GM23338 (cell line): ENCODE measurements around the gene ZNF879. TPM values are rescaled to one million over a fixed set of nuclear protein-coding genes. Genes with fewer than 3 reads are reported as not detected.

ENCODE experiments used
- ATAC-seq: fragments of 200-7000 bp; cut with Tn5 transposase; 3 replicates; pipeline ENCODE4 v1.9.1; 2020
- DNase-seq: peaks from one replicate; pipeline ENCODE4 v3.0.0-alpha.2; 2015; ENCODE audit warnings: low spot score
- H2AFZ ChIP-seq: fragments of 200-600 bp; sonication (generic); 2 replicates; pipeline ENCODE4 v1.8.0; 2016; ENCODE audit warnings: antibody characterized with exemption, mild to moderate bottlenecking, moderate library complexity
- H3F3A ChIP-seq: fragments of 200-600 bp; sonication (generic); replicated peaks from 2 replicates; pipeline ENCODE4 v1.8.0; 2017; ENCODE audit warnings: antibody characterized with exemption, mixed run types, low read depth
- H3K27ac ChIP-seq: fragments of 200-600 bp; sonication (generic); 2 replicates; pipeline ENCODE4 v1.6.1; 2016; ENCODE audit warnings: low read depth
- H3K27me3 ChIP-seq: fragments of 200-600 bp; sonication (generic); 2 replicates; pipeline ENCODE4 v1.8.0; 2016; ENCODE audit warnings: mild to moderate bottlenecking, mixed run types, moderate library complexity; ENCODE audit not compliant: insufficient read depth
- H3K36me3 ChIP-seq: fragments of 200-600 bp; sonication (generic); 2 replicates; pipeline ENCODE4 v1.8.0; 2016; ENCODE audit warnings: mild to moderate bottlenecking; ENCODE audit not compliant: insufficient read depth
- H3K4me1 ChIP-seq: fragments of 200-600 bp; sonication (generic); 2 replicates; pipeline ENCODE4 v1.8.0; 2016; ENCODE audit warnings: mild to moderate bottlenecking, moderate library complexity; ENCODE audit not compliant: insufficient read depth
- H3K4me2 ChIP-seq: fragments of 200-600 bp; sonication (generic); 2 replicates; pipeline ENCODE4 v1.7.1; 2017; ENCODE audit warnings: mixed run types
- H3K4me3 ChIP-seq: fragments of 200-600 bp; sonication (generic); 2 replicates; pipeline ENCODE4 v1.6.1; 2016; ENCODE audit warnings: mixed run types
- H3K79me2 ChIP-seq: fragments of 200-600 bp; sonication (generic); replicated peaks from 2 replicates; pipeline ENCODE4 v1.8.0; 2017; ENCODE audit warnings: mild to moderate bottlenecking; ENCODE audit not compliant: insufficient read depth
- H3K9me2 ChIP-seq: fragments of 200-600 bp; sonication (generic); 2 replicates; pipeline ENCODE4 v1.8.0; 2017; ENCODE audit not compliant: insufficient read depth
- H4K20me1 ChIP-seq: fragments of 200-600 bp; sonication (generic); replicated peaks from 2 replicates; pipeline ENCODE4 v1.8.0; 2017; ENCODE audit warnings: mild to moderate bottlenecking; ENCODE audit not compliant: insufficient read depth
- H3K27ac Mint-ChIP-seq: 2 replicates; pipeline ENCODE4 v1.8.0; 2020; ENCODE audit warnings: inconsistent platforms, mild to moderate bottlenecking, moderate library complexity, mixed read lengths
- H3K27me3 Mint-ChIP-seq: 3 replicates; pipeline ENCODE4 v1.8.0; 2022; ENCODE audit warnings: low read depth, mild to moderate bottlenecking, moderate library complexity, mixed read lengths, inconsistent platforms; ENCODE audit not compliant: insufficient read depth, poor library complexity
- H3K36me3 Mint-ChIP-seq: 3 replicates; pipeline ENCODE4 v1.8.0; 2021; ENCODE audit warnings: low read depth, mild to moderate bottlenecking, inconsistent platforms, moderate library complexity, mixed read lengths
- H3K4me1 Mint-ChIP-seq: 3 replicates; pipeline ENCODE4 v1.8.0; 2020; ENCODE audit warnings: mild to moderate bottlenecking, inconsistent platforms, mixed read lengths
- H3K4me3 Mint-ChIP-seq: 3 replicates; pipeline ENCODE4 v1.8.0; 2021; ENCODE audit warnings: moderate library complexity, mild to moderate bottlenecking, inconsistent platforms, mixed read lengths
- H3K9me3 Mint-ChIP-seq: 3 replicates; pipeline ENCODE4 v1.8.0; 2020; ENCODE audit warnings: moderate library complexity, mild to moderate bottlenecking, inconsistent platforms, mixed read lengths
- CREB1 ChIP-seq: fragments of 250-450 bp; sonication (Bioruptor Pico); IDR thresholded peaks from 2 replicates; pipeline ENCODE4 v1.5.0; 2020; ENCODE audit warnings: low read depth, mild to moderate bottlenecking, moderate library complexity
- JUNB ChIP-seq: IDR thresholded peaks from one replicate; pipeline ENCODE4 v1.6.1; 2016; ENCODE audit warnings: antibody characterized with exemption; ENCODE audit not compliant: unreplicated experiment
- NANOG ChIP-seq: IDR thresholded peaks from 2 replicates; pipeline ENCODE4 v1.6.1; 2016; ENCODE audit warnings: antibody characterized with exemption, borderline replicate concordance
- POLR2AphosphoS5 ChIP-seq: IDR thresholded peaks from 2 replicates; pipeline ENCODE4 v1.6.1; 2016; ENCODE audit warnings: antibody characterized with exemption, low read depth
- STAT1 ChIP-seq: IDR thresholded peaks from one replicate; pipeline ENCODE4 v1.6.1; 2016; ENCODE audit warnings: antibody characterized with exemption; ENCODE audit not compliant: unreplicated experiment
- ZNF114 ChIP-seq: fragments of 250-450 bp; sonication (Bioruptor Pico); IDR thresholded peaks from 2 replicates; pipeline ENCODE4 v1.5.0; 2020; ENCODE audit warnings: mild to moderate bottlenecking, moderate library complexity
- ZNF331 ChIP-seq: fragments of 250-450 bp; sonication (Bioruptor Pico); IDR thresholded peaks from 2 replicates; pipeline ENCODE4 v1.5.0; 2020; ENCODE audit warnings: low read depth, mild to moderate bottlenecking, moderate library complexity
- polyA plus RNA-seq: library from polyadenylated mRNA; unstranded; fragments of >200 nt; fragmentation: Nextera tagmentation; extraction: Ambion mirVana; gene quantifications from 2 replicates; pipeline ENCODE4 v1.2.1, GENCODE V29; 2016
- total RNA-seq: library from RNA; depleted of rRNA; stranded (reverse); fragments of >200 nt; shearing (Covaris generic); gene quantifications from 2 replicates; pipeline ENCODE4 v1.2.3, GENCODE V29; 2014
- TF ChIP-seq, protein P1 (sequence below), 2 experiments: fragments of 200-600 bp in 1 of 2; sonication (generic) in 1 of 2; conservative IDR thresholded peaks; 2 replicates each; pipeline versions ENCODE4 v1.5.1 to v1.6.1; 2016 to 2017; ENCODE audit warnings: antibody characterized with exemption in 2 of 2, low read depth in 2 of 2, mild to moderate bottlenecking in 2 of 2, moderate library complexity in 1 of 2
- TF ChIP-seq, protein P2 (sequence below): IDR thresholded peaks from one replicate; pipeline ENCODE4 v1.6.1; 2018; ENCODE audit warnings: antibody characterized with exemption; ENCODE audit not compliant: unreplicated experiment
- TF ChIP-seq, protein P3 (sequence below): fragments of 250-450 bp; sonication (Bioruptor Pico); IDR thresholded peaks from 2 replicates; pipeline ENCODE4 v1.5.0; 2020; ENCODE audit warnings: mild to moderate bottlenecking, moderate library complexity

Gene ZNF879
- total and polyA plus RNA-seq, 2 experiments from 2014 or later = 3.5 to 3.9 TPM

DNA sequence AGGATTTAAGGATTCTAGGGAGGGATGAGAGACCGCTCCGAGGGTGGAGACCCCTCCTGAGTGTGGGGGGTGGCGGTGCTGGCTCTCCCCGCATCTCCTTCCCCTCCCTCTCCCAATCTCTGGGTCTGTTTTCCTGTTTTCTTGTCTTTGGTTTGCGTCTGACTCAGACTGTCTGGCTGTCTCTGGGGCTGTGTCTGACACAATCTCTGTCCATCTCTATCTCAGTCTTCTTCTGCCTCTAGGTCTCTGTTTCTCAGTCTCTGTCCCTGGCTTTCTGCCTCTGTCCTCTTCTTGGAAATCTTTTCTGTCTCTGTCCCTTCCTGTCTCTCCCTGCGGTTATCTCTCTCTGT is 28.3 kb upstream of the ZNF879 start:
- H3K9me3 Mint-ChIP-seq = peaks cover 47% of the 10 kb centered on the region
- Histone ChIP-seq H3K4me2 (peak overlapping the region; percentile 80), H3K79me2 (no peaks in the 10 kb centered on the region), H3K4me3 (peak overlapping the region; percentile 59), H3K9me2 (no peaks in the 10 kb centered on the region), H3K4me1 (peaks cover 8% of the 10 kb centered on the region), H3K27ac (no peak overlapping the region), H3F3A (0 out of 2 replicates have a peak, but pooled peaks cover 3% of the 10 kb centered on the region), H2AFZ (peak overlapping the region; percentile 88), H4K20me1 (no peaks in the 10 kb centered on the region), H3K36me3 (no peaks in the 10 kb centered on the region), H3K27me3 (peaks cover 42% of the 10 kb centered on the region)
- no peak for TF ChIP-seq JUNB
- no peak for TF ChIP-seq CREB1 (CRISPR knock-in tag)
- TF ChIP-seq, protein P1, sequence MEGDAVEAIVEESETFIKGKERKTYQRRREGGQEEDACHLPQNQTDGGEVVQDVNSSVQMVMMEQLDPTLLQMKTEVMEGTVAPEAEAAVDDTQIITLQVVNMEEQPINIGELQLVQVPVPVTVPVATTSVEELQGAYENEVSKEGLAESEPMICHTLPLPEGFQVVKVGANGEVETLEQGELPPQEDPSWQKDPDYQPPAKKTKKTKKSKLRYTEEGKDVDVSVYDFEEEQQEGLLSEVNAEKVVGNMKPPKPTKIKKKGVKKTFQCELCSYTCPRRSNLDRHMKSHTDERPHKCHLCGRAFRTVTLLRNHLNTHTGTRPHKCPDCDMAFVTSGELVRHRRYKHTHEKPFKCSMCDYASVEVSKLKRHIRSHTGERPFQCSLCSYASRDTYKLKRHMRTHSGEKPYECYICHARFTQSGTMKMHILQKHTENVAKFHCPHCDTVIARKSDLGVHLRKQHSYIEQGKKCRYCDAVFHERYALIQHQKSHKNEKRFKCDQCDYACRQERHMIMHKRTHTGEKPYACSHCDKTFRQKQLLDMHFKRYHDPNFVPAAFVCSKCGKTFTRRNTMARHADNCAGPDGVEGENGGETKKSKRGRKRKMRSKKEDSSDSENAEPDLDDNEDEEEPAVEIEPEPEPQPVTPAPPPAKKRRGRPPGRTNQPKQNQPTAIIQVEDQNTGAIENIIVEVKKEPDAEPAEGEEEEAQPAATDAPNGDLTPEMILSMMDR (conservative IDR thresholded peaks at IDR 0.05; ENCODE audit: low read depth in 2 of 2) = no peak
- TF ChIP-seq ZNF114 (CRISPR knock-in tag) = no peak
- no peak for TF ChIP-seq ZNF331
- TF ChIP-seq STAT1 = no peak
- TF ChIP-seq NANOG = no peak
- TF ChIP-seq POLR2AphosphoS5 = no peak
- TF ChIP-seq, protein P2, sequence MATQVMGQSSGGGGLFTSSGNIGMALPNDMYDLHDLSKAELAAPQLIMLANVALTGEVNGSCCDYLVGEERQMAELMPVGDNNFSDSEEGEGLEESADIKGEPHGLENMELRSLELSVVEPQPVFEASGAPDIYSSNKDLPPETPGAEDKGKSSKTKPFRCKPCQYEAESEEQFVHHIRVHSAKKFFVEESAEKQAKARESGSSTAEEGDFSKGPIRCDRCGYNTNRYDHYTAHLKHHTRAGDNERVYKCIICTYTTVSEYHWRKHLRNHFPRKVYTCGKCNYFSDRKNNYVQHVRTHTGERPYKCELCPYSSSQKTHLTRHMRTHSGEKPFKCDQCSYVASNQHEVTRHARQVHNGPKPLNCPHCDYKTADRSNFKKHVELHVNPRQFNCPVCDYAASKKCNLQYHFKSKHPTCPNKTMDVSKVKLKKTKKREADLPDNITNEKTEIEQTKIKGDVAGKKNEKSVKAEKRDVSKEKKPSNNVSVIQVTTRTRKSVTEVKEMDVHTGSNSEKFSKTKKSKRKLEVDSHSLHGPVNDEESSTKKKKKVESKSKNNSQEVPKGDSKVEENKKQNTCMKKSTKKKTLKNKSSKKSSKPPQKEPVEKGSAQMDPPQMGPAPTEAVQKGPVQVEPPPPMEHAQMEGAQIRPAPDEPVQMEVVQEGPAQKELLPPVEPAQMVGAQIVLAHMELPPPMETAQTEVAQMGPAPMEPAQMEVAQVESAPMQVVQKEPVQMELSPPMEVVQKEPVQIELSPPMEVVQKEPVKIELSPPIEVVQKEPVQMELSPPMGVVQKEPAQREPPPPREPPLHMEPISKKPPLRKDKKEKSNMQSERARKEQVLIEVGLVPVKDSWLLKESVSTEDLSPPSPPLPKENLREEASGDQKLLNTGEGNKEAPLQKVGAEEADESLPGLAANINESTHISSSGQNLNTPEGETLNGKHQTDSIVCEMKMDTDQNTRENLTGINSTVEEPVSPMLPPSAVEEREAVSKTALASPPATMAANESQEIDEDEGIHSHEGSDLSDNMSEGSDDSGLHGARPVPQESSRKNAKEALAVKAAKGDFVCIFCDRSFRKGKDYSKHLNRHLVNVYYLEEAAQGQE = no peak
- TF ChIP-seq, protein P3, sequence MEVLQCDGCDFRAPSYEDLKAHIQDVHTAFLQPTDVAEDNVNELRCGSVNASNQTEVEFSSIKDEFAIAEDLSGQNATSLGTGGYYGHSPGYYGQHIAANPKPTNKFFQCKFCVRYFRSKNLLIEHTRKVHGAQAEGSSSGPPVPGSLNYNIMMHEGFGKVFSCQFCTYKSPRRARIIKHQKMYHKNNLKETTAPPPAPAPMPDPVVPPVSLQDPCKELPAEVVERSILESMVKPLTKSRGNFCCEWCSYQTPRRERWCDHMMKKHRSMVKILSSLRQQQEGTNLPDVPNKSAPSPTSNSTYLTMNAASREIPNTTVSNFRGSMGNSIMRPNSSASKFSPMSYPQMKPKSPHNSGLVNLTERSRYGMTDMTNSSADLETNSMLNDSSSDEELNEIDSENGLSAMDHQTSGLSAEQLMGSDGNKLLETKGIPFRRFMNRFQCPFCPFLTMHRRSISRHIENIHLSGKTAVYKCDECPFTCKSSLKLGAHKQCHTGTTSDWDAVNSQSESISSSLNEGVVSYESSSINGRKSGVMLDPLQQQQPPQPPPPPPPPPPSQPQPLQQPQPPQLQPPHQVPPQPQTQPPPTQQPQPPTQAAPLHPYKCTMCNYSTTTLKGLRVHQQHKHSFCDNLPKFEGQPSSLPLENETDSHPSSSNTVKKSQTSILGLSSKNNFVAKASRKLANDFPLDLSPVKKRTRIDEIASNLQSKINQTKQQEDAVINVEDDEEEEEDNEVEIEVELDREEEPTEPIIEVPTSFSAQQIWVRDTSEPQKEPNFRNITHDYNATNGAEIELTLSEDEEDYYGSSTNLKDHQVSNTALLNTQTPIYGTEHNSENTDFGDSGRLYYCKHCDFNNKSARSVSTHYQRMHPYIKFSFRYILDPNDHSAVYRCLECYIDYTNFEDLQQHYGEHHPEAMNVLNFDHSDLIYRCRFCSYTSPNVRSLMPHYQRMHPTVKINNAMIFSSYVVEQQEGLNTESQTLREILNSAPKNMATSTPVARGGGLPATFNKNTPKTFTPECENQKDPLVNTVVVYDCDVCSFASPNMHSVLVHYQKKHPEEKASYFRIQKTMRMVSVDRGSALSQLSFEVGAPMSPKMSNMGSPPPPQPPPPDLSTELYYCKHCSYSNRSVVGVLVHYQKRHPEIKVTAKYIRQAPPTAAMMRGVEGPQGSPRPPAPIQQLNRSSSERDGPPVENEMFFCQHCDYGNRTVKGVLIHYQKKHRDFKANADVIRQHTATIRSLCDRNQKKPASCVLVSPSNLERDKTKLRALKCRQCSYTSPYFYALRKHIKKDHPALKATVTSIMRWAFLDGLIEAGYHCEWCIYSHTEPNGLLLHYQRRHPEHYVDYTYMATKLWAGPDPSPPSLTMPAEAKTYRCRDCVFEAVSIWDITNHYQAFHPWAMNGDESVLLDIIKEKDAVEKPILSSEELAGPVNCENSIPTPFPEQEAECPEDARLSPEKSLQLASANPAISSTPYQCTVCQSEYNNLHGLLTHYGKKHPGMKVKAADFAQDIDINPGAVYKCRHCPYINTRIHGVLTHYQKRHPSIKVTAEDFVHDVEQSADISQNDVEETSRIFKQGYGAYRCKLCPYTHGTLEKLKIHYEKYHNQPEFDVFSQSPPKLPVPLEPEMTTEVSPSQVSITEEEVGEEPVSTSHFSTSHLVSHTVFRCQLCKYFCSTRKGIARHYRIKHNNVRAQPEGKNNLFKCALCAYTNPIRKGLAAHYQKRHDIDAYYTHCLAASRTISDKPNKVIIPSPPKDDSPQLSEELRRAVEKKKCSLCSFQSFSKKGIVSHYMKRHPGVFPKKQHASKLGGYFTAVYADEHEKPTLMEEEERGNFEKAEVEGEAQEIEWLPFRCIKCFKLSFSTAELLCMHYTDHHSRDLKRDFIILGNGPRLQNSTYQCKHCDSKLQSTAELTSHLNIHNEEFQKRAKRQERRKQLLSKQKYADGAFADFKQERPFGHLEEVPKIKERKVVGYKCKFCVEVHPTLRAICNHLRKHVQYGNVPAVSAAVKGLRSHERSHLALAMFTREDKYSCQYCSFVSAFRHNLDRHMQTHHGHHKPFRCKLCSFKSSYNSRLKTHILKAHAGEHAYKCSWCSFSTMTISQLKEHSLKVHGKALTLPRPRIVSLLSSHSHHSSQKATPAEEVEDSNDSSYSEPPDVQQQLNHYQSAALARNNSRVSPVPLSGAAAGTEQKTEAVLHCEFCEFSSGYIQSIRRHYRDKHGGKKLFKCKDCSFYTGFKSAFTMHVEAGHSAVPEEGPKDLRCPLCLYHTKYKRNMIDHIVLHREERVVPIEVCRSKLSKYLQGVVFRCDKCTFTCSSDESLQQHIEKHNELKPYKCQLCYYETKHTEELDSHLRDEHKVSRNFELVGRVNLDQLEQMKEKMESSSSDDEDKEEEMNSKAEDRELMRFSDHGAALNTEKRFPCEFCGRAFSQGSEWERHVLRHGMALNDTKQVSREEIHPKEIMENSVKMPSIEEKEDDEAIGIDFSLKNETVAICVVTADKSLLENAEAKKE (CRISPR knock-in tag) = no peak
- H3K4me3 Mint-ChIP-seq = peak overlapping the region; percentile 62
- H3K27me3 Mint-ChIP-seq = peaks cover 50% of the 10 kb centered on the region
- peaks cover 11% of the 10 kb centered on the region; the same call in 2 of the 3 replicates for H3K4me1 Mint-ChIP-seq
- no peak for DNase-seq
- peaks cover 7% of the 10 kb centered on the region for H3K36me3 Mint-ChIP-seq
- H3K27ac Mint-ChIP-seq = no peak overlapping the region
- ATAC-seq = no peak
